Umbilical cord (tissue), 2 donors: ENCODE data around the gene STOML3. TPM values are rescaled to one million over a fixed set of nuclear protein-coding genes. Genes with fewer than 3 reads are reported as not detected.
A peak's percentile ranks its signal among the peaks of the same experiment; 100 is the strongest.
"Not testable (repeated sequence)": the region's sequence is repeated elsewhere in the genome, so short reads cannot be mapped to it uniquely, and the experiment has no call there.

Experiments used
- DNase-seq: peaks from one replicate; pipeline ENCODE4 v3.0.0-alpha.2; 2015; ENCODE audit warnings: low spot score
- total RNA-seq: library from RNA; depleted of rRNA; stranded (reverse); fragments of >200 nt; gene quantifications from one replicate; pipeline ENCODE4 v1.2.3, GENCODE V29; 2014; ENCODE audit warnings: low replicate concordance; ENCODE audit not compliant: insufficient read depth

The STOML3 gene, protein sequence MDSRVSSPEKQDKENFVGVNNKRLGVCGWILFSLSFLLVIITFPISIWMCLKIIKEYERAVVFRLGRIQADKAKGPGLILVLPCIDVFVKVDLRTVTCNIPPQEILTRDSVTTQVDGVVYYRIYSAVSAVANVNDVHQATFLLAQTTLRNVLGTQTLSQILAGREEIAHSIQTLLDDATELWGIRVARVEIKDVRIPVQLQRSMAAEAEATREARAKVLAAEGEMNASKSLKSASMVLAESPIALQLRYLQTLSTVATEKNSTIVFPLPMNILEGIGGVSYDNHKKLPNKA
- 4.1 TPM for total RNA-seq

DNA sequence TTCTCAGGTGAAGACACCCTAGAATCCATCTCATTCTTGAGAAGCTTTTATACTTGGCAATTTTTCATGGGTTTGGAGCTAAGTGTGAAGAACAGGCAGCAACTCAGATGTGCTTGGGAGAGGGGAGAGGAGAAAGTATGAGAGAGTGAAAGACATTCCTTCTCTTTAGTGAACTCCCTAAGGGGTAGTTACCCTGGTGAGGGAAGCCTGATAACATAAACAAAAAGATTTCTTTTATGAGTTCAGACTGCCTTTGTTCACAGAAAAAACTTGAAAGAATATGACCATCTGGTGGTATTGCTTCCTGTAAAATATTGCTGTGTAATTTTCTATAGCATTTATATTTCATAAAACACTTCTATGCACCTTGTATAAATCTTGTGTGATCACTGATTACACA lies at the start of gene STOML3:
STOML3 (minus strand) TSS at position 139 of the 400 bp plus-strand sequence; CDS start at position 29, 110 bp downstream.
- peak; percentile 7 for DNase-seq

DNA sequence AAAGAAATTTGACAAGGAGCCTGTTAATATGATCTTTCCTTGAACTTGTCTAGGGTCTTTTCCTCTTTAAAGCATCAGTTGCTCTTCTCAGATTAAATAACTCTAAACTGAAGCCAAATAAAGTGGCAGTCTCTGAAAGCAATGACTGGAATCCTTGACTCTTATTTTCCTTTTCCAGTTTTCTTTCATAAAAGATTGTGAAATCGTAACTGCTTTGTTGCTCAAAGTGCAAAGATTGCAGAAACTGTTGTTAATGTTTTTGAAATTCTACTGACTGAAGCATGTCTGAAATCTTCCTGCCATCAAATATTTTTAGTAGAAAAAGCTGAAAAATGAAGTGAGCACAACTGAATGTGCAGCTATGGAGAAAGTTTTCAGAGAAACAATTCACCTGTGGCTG lies 49.6 kb upstream of the STOML3 start:
- no peak for DNase-seq

DNA sequence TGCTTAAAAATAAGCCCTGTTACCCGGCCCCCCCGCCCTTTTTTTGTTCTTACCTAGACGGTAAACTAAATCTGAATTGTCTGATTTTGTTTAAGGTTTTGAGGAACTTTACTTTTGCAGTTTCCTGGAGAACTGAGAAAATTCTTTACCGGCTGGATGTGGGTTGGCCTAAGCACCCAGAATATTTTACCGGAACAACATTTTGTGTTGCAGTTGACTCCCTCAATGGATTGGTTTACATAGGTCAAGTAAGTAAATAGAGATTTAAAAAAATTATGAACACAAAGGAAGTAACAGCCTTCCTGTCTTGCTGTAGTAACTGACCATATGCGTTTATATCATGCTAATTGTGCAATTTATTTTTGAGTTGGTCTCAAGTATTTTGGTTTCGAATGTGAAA lies 48.4 kb upstream of the STOML3 start:
- no peak for DNase-seq

DNA sequence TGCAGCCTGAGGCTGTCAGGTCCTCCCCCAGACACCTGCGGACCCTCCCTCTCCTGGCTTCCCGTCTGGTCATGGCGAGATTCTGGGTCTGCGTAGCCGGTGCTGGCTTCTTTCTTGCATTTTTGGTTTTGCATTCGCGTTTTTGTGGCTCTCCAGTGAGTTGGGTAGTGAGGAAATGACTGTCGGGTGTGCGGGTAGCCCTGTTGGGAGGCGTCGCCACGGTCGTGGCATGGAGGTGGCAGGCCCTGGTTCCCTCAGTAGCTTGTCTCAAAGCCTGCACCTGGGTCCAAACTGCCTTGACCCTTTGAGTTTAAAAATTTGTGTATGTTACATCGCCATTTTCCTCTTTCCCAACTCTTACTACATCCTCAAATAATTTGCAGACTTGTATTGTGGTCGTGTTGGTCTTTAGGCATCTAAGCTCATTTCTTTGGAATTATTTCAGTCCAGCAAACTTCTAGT lies 48.0 kb upstream of the STOML3 start:
- no peak for DNase-seq

DNA sequence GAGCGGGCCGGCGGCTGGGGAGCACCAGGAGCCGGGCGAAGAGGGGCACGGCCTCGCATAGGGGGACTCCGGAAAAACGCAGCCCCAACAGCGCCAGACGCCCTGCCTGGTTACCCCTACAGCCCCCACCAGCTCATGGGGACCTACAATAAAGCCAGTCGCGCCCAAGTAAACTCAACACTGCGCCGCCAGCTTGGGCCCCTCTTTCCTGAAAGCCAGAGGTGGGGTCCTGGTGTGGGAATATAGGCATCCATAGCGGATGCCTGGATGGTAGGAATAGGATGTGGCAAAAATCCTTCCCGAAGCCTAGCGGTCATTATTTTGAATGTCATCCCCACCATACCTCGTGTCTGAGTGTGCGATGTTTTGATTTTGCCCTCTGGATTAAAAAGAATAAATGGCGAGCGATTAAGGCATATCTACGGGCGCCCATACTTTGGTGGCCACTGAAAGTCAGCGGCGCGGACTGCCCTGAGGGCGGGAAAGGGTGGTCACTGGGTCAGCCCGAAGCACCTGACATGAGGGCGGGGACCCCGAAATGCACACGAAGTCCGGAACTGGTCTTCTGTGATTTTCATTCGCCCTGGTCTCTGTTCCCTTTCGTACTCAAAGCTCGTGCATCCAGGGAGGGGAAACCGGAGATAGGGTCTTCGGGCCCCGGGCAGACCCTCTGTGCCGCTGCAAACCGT lies 47.4 kb upstream of the STOML3 start, which contains the start of the genes NHLRC3 and PROSER1:
NHLRC3 (plus strand) TSS at position 577 of the 689 bp plus-strand sequence. CDS start 184 bp downstream, outside the sequence.
PROSER1 (minus strand) TSS at position 210 of the 689 bp plus-strand sequence. CDS start 847 bp downstream, outside the sequence.
- peak; percentile 99 for DNase-seq

DNA sequence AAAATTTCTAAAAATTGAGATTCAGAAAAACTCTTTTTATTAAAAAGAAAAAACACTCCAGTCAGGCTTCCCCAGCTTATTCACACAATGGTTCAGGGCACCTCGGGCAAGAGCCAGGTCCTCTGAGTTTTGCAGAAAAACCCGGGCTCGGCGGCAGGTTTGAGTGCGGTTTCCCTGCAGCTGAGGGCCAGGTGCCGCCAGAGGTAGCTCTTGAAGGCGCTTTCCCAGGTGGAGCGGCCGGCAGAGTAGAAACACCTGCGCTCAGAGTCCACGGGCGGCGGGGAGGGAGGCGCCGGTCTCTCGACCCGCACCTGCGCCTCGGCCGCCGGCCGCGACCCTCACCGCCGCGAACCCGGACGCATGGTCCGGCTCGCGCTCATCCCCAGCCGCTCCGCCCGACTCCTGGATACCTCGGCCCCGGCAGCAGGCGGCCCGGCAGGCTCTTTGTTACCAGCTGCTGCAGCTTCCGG lies 46.8 kb upstream of the STOML3 start:
- no peak for DNase-seq

DNA sequence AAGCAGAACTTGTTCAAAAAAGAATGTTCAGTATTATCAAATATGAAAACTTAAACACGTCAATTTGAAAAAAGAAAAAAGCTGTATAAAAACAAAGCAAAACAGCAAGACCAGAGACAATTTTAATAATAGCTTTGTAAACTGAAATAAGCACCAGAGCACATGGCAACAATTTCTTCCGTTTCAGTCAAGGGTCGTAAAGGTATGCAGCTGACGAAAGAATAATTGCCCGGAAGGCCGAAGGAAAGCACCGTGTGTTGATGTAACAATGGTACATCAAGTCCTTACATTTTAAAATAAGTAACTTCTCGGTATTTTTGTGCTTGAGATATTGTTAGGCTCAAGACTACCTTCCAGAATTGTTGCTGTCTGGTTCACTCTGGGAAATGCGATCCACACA lies 45.6 kb upstream of the STOML3 start:
- DNase-seq, result no peak

DNA sequence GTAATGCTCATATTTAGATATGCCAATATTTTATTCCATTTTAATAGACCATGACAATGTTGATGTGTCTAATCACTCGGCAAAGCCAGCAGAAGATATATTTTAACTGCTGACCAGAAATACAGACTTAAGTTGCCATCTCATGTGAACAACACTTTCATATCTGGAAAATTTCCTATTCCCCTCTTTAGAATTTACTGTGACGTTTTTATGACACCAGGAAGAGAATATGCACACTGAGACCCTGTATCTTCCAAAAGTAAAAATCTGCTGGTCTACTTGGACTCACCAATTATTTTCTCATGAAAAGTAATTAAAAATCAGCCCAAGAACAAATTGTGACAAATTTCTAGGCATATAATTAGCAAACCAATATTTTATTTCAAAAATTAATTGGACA lies 45.2 kb upstream of the STOML3 start:
- DNase-seq, result no peak

DNA sequence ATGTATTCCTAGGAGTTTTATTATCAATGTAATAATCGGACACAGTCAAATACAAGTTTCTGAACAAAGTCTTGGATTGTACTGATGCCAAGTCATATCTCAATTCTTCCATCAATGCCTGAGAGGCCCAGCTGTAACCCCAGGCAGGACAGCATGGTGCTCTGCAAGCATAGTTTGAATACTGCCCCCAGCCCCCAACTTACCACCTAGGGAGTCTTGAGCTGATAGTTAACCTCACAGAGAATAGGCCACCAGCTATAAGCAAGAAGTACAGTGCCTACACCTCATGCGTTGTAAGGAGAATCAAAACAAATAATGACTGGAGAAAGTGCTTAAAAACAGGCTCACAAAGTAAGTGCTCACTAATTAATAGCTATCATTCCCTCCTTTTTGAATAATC lies 44.6 kb upstream of the STOML3 start:
- no peak for DNase-seq

DNA sequence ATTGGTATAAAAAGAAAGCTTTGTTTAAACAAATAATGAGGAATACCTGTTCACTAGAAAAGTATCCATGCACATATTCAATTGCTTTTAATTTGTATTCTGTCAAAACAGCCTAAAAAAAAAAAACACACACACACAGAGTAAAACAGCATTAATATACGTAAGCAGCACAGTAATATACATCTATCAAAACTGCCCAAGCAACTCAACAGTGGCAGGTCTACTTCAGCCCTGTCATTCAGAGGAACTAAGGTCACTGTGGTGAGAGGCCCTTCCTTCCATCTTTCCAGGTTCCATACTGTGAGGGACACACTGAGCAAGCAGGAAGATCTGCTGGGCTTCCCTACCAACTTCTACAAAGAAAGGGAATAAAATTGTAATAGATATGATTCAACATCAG lies 43.5 kb upstream of the STOML3 start:
- no peak for DNase-seq

DNA sequence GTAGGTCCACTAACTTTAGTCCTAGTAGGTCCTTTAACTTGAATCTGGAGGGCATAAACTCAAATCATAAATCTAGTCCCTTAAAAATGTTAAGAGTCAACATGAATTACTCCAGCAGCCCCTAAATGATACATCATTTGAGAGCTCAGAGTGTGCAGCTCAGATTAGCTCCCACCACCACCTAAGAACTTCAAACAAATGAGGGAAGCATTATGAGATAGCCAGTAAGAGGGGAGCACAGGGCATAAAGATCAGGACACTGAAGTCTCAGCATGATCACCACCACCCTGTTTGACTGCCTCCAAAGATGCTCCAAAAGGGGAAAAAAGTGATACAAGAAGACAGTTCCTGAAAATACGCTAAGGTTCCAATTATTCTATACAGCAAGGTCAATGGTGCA lies 41.5 kb upstream of the STOML3 start:
- no peak for DNase-seq

DNA sequence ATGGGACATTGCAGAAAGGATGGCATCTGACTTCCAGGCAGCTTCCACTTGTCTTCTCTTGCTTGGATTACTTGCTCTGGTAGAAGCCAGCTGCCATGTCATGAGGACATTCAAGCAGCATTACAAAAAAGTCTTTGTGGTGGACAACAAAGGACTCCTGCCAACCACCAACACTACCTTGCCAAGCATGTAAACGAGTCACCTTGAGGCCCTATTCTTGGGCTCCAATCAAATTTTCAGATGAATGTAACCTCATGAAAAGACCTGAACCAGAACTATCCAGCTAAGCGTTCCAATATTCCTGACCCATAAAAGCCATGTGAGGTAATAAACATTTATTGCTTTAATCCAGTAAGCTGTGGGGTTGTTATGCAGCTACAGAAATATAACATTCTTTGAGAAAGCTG lies 34.8 kb upstream of the STOML3 start:
- DNase-seq, result no peak

DNA sequence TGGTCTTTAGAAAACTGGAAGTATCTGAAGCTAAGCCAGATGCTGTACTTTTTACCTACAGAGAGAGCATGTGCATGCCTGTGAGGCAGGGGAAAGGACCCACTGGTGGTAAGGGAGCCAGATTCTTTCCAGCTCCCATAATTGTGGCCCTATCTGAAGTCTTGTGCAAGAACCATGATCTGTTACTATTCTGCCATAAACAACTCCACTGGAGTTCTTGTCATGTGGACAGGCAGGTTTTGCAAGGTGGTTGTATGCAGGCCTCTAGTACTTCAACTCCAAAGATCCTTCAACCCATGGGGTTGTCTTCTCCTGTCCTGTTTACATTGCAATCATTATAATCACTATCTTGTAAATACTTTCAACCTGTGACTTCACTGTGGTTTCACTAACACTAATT lies 33.1 kb upstream of the STOML3 start:
- DNase-seq, result peak; percentile 45

DNA sequence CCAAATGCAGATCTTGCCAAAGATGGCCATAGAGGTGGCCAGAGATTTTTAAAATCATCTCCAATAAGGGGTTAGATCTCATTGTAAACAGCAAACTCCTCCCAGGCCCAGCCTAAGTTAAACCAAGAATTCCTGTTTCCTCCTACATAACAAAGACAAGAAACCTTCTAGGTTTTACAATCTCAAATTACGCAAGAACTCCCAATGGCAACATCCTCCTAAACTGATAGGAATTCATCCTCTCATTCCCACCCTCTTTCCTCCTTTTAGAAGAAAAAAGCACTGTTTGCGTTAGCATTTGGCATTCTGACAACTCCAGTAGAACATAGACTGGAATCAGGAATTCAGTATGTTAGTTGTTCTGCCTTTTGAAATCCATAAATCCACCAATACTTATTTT lies 32.7 kb upstream of the STOML3 start:
- DNase-seq, result no peak

DNA sequence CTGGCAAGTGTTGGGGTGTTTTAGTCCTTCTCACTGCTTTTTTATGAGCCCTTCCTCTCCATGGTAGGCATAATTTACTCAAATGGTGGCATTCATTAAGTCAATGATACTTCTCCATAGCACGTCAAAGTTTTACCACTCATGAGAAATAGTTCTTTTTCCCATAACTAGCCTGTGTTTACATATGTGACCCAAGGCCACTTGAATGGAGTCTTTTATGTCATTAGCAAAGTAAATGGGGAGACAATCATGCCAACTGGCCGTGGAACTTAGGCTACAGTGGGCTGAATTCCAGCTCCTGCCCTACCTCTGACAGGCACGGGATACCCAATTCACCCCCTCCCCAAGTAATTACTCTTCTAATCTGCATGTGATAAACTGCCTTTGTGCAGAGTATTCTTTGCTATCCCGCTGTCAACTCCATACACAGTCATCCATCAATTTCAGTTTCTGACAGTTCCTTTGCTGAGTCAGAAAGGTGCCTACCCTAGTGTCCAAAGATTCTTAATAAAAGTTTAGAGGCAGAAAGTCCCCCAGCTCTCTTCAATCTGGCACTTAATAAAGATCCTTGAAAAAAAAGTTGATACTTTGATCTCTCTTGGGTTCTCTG lies 30.3 kb upstream of the STOML3 start:
- no peak for DNase-seq

DNA sequence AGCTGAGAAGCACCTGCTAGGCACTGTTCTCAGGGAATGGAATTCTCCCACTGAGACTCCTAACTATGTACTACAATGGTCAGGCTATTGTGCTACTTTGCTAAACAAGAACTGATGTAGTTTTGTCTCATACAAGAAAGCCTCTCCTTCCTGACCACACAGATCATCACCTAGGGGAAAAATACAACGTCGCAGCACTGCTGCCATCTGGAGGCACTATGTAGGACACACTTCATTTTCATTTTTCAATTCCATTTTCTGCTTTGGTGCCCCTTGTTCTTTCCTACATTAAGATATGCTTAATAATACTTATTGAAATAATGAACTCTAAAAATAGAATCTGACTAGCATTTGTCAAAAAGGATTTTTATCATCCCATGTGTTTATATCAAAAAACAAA lies 26.2 kb upstream of the STOML3 start:
- no peak for DNase-seq

DNA sequence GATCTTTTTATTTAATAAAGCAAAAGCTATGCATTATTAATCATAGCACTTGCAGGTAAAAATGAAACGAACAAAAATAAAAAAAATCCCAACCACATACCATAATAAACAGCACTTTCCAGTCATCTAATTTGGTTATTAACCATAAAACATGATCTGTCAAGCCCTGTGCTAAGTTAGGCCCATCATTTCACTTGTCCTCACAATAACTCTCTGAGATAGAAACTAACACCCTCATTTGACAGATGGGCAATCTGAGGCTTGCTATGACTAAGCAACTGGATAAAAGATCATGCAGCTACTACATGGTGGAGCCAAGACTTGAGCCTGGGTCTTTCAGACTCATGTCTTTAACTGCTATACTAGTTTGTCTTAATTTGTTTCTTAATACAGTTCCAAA lies 25.5 kb upstream of the STOML3 start:
- DNase-seq, result no peak

DNA sequence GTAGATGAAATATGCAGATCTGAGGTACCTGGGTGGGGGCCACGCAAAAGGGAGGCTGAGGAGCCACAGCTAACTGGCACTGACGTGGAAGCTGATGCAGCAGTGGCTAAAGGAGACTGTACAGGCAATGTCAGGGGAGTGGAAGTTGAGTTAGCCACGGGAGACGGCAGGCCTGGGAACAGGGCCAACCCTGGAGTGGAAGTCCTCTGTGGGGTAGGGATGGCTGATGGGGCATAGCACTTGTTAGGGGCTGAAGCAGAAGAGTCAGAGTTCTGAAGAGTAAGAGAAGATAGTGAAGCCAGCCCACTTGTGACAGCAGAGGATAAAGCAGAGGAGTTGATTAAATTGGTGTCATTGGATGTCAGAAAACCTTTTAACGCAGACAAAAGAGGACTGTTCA lies 22.8 kb upstream of the STOML3 start:
- DNase-seq, result no peak

DNA sequence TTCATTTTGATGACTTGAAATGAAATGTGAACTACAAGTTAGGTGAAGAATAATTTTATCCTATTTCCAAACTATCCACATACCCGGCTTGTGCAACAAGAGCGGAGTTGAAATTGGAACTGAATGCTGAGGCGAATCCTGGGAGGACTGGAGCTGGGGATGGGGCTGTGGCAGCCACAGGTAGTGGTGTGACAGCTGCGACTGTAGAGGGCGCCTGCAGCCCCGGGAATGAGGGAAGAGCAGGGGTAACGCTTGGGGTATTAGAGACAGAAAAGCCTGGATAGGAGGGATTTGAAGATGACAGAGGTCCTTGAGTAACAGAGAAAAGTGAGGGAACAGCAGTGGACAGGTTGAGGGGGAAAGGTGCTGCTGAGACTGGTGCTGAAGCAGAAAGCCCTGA lies 22.0 kb upstream of the STOML3 start:
- DNase-seq, result no peak

DNA sequence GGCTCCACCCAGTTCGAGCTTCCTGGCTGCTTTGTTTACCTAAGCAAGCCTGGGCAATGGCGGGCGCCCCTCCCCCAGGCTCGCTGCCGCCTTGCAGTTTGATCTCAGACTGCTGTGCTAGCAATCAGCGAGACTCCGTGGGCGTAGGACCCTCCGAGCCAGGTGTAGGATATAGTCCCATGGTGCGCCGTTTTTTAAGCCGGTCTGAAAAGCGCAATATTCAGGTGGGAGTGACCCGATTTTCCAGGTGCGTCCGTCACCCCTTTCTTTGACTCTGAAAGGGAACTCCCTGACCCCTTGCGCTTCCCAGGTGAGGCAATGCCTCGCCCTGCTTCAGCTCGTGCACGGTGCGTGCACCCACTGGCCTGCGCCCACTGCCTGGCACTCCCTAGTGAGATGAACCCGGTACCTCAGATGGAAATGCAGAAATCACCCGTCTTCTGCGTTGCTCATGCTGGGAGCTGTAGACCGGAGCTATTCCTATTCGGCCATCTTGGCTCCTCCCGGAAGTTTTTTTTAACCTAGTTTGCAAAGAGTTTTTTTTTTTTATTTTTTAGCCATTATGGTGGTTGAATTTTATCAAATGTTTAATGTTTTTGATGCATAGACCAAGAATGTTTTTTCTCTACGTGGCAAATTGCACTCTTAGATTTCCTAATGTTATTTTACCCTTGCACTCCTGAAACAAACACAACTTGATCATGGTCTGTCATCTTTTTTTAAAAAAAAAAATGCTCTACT lies 15.9 kb upstream of the STOML3 start:
- not testable (repeated sequence) for DNase-seq

DNA sequence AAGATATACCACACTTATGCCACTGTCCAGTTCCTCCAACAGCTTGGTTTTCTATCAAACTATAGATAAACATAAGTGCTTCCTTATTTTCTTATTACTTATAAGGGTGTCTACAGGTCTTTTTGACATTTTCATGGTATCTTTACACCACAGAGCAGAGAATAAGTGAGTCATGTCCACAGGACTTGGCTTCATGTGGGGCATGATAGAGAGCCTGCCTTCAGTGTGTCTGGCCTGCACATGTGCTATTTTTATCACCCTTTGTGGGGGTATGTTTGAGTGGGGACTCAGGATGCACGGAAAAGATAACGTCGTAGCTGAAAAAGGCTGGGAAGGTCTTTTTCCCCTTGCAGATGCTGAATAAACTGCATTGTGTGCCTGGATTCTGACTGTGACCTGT lies 8.1 kb upstream of the STOML3 start:
- no peak for DNase-seq

DNA sequence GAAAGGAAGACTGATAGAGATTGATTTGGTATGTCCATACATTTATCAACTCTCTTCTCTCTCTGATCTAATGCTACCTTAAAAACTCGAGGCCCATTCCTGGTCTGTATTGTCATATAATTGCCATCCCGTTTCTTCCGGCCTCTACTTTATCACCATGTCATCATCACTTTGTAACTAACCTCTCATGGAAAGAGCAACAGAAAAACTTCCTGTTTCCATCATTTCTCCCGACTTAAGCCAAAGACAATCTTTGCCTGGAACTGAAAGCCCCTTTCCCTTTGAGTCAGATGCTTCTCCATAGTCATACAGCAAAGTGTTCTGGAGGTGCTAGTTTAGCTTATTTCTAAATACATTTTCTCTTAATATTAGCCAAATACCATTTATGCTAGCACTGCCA lies 2.8 kb upstream of the STOML3 start:
- no peak for DNase-seq
